Mucosa of descending colon (tissue), 3 donors: ENCODE data around the gene TMTC1. TPM values are rescaled to one million over a fixed set of nuclear protein-coding genes. Genes with fewer than 3 reads are reported as not detected.

Source experiments
- ATAC-seq: fragments of 200-7000 bp; cut with Tn5 transposase; one replicate; pipeline ENCODE4 v1.9.1; 2020; ENCODE audit warnings: mild to moderate bottlenecking, moderate library complexity
- DNase-seq, 3 donors: peaks; one replicate each; pipeline ENCODE4 v3.0.0-alpha.2; 2020
- H3K36me3 ChIP-seq: fragments of 200-600 bp; one replicate; pipeline ENCODE4 v1.8.0; 2021; ENCODE audit warnings: low read depth, mild to moderate bottlenecking
- H3K4me1 ChIP-seq: fragments of 200-600 bp; one replicate; pipeline ENCODE4 v1.8.0; 2021; ENCODE audit warnings: low read depth, mild to moderate bottlenecking
- H3K4me3 ChIP-seq: fragments of 200-600 bp; one replicate; pipeline ENCODE4 v1.8.0; 2021; ENCODE audit warnings: mild to moderate bottlenecking
- H3K9me3 ChIP-seq: fragments of 200-600 bp; one replicate; pipeline ENCODE4 v1.8.0; 2021; ENCODE audit warnings: mild to moderate bottlenecking
- CTCF ChIP-seq: fragments of 200-600 bp; IDR thresholded peaks from one replicate; pipeline ENCODE4 v1.8.0; 2022; ENCODE audit warnings: antibody characterized with exemption, mild to moderate bottlenecking
- intact Hi-C, 2 donors: fragments of 100-400 bp; cut with DNase I in 1 of 2; cut with micrococcal nuclease in 1 of 2; formaldehyde crosslinking; loops; one replicate each; pipeline versions ENCODE4 v1.11.0 to v1.11.1; 2022; cut with DNase I, micrococcal nuclease
- total RNA-seq, 3 donors: library from RNA; stranded (reverse); fragmentation: NEBNext Ultra II Directional in 2 of 3; extraction: Animal tissue kit (Norgen Biotek cat#: 25700) in 2 of 3; gene quantifications; one replicate each; pipeline versions ENCODE4 v1.2.1 to v1.2.4, GENCODE V29; 2021 to 2023
- donor health status: DM: no; HTN: no; CAD: no; lungs with moderate emphysema.
- donor health status: DM: no; HTN: no; CAD: no.
- donor health status: DM: no; HTN: yes; CAD: no.

The TMTC1 gene
- total RNA-seq, 3 donors from 2014 or later: 2.5 to 49.1 (median 10.5) TPM

- Histone ChIP-seq H3K4me1 (no peaks in the 10 kb centered on the region), H3K4me3 (no peak overlapping the region), H3K9me3 (no peaks in the 10 kb centered on the region), H3K36me3 (no peaks in the 10 kb centered on the region)
- intact Hi-C loops: no loop called here
- DNase-seq (no peak), ATAC-seq (no peak)
- no peak for TF ChIP-seq CTCF
Observed at GRCh38 chr12:29725587-29726320, 58.0 kb downstream of the TMTC1 start.

GRCh38 chr12:29722164-29722563 lies 61.6 kb downstream of the TMTC1 start:
- Histone ChIP-seq H3K9me3 (no peaks in the 10 kb centered on the region), H3K36me3 (no peaks in the 10 kb centered on the region), H3K4me3 (no peak overlapping the region), H3K4me1 (no peaks in the 10 kb centered on the region)
- DNase-seq (no peak), ATAC-seq (no peak)
- intact Hi-C loops: no loop called here
- TF ChIP-seq CTCF: no peak

GRCh38 chr12:29719381-29719780 lies 64.4 kb downstream of the TMTC1 start:
- DNase-seq (no peak), ATAC-seq (no peak)
- Histone ChIP-seq H3K4me1 (no peaks in the 10 kb centered on the region), H3K9me3 (no peaks in the 10 kb centered on the region), H3K4me3 (no peak overlapping the region), H3K36me3 (no peaks in the 10 kb centered on the region)
- no peak for TF ChIP-seq CTCF
- intact Hi-C loops: no loop called here

GRCh38 chr12:29717540-29718100 lies 66.1 kb downstream of the TMTC1 start:
- no peak for ATAC-seq
- Histone ChIP-seq H3K36me3 (no peaks in the 10 kb centered on the region), H3K4me1 (no peaks in the 10 kb centered on the region), H3K9me3 (no peaks in the 10 kb centered on the region), H3K4me3 (no peak overlapping the region)
- intact Hi-C loops: no loop called here
- no peak for DNase-seq
- TF ChIP-seq CTCF: no peak

GRCh38 chr12:29714966-29715365 lies 68.8 kb downstream of the TMTC1 start:
- H3K9me3 ChIP-seq: no peaks in the 10 kb centered on the region
- H3K4me3 ChIP-seq: no peak overlapping the region
- intact Hi-C loops: no loop called here
- H3K36me3 ChIP-seq: no peaks in the 10 kb centered on the region
- no peak for DNase-seq
- TF ChIP-seq CTCF: no peak
- H3K4me1 ChIP-seq: no peaks in the 10 kb centered on the region
- ATAC-seq: no peak
